Measurements from ENCODE around the gene GAA.

GAA gene

GRCh38 chr17:80103449-80104085, 2.2 kb downstream of the GAA start:
- H3K4me3 ChIP-seq (ENCODE audit: low read depth, low read length), result no peak overlapping the region

GRCh38 chr17:80104321-80104955, 3.1 kb downstream of the GAA start:
- H3K4me3 ChIP-seq (ENCODE audit: low read depth, low read length), result no peak overlapping the region

GRCh38 chr17:80104956-80105375, 3.6 kb downstream of the GAA start:
- no peak overlapping the region for H3K4me3 ChIP-seq (ENCODE audit: low read depth, low read length)

- no peak overlapping the region for H3K4me3 ChIP-seq (ENCODE audit: low read depth, low read length)
Measured at GRCh38 chr17:80105762-80106161, 4.4 kb downstream of the GAA start.

- H3K4me3 ChIP-seq (ENCODE audit: low read depth, low read length), result no peak overlapping the region
Measured at GRCh38 chr17:80106176-80106575, 4.8 kb downstream of the GAA start.

- H3K4me3 ChIP-seq (ENCODE audit: low read depth, low read length), result no peak overlapping the region
Measured at GRCh38 chr17:80106751-80107150, 5.4 kb downstream of the GAA start.

GRCh38 chr17:80107231-80108021, 6.0 kb downstream of the GAA start:
- no peak overlapping the region for H3K4me3 ChIP-seq (ENCODE audit: low read depth, low read length)

- no peak overlapping the region for H3K4me3 ChIP-seq (ENCODE audit: low read depth, low read length)
Measured at GRCh38 chr17:80108036-80108971, 6.9 kb downstream of the GAA start.

- no peak overlapping the region for H3K4me3 ChIP-seq (ENCODE audit: low read depth, low read length)
Measured at GRCh38 chr17:80109066-80109660, 7.8 kb downstream of the GAA start.

GRCh38 chr17:80109713-80110446, 8.5 kb downstream of the GAA start:
- no peak overlapping the region for H3K4me3 ChIP-seq (ENCODE audit: low read depth, low read length)

GRCh38 chr17:80110447-80110812, 9.0 kb downstream of the GAA start:
- no peak overlapping the region for H3K4me3 ChIP-seq (ENCODE audit: low read depth, low read length)

GRCh38 chr17:80110927-80111701, 9.7 kb downstream of the GAA start:
- H3K4me3 ChIP-seq (ENCODE audit: low read depth, low read length), result no peak overlapping the region

- no peak overlapping the region for H3K4me3 ChIP-seq (ENCODE audit: low read depth, low read length)
Measured at GRCh38 chr17:80111702-80112470, 10.5 kb downstream of the GAA start.

- H3K4me3 ChIP-seq (ENCODE audit: low read depth, low read length), result no peak overlapping the region
Measured at GRCh38 chr17:80112471-80113032, 11.2 kb downstream of the GAA start.

- no peak overlapping the region for H3K4me3 ChIP-seq (ENCODE audit: low read depth, low read length)
Measured at GRCh38 chr17:80113033-80113484, 11.7 kb downstream of the GAA start.

- H3K4me3 ChIP-seq (ENCODE audit: low read depth, low read length), result no peak overlapping the region
Measured at GRCh38 chr17:80114758-80115157, 13.4 kb downstream of the GAA start.

GRCh38 chr17:80115159-80115558, 13.8 kb downstream of the GAA start:
- no peak overlapping the region for H3K4me3 ChIP-seq (ENCODE audit: low read depth, low read length)
